ENCODE measurements around the gene CPZ. TPM values are rescaled to one million over a fixed set of nuclear protein-coding genes. Genes with fewer than 3 reads are reported as not detected.
"Not testable (repeated sequence)": the region's sequence is repeated elsewhere in the genome, so short reads cannot be mapped to it uniquely, and the experiment has no call there.

Gene CPZ
- polyA plus RNA-seq, 4 donors: 21.5 to 29.1 (median 25.0) TPM

GRCh38 chr4:8556341-8557150 lies 36.0 kb upstream of the CPZ start:
- DNase-seq (ENCODE audit: low read depth in 4 of 4, low spot score in 2 of 4): no peak

GRCh38 chr4:8557151-8558076 lies 35.2 kb upstream of the CPZ start:
- no peak for DNase-seq (ENCODE audit: low read depth in 4 of 4, low spot score in 2 of 4)

GRCh38 chr4:8558080-8558960 lies 34.2 kb upstream of the CPZ start:
- DNase-seq (ENCODE audit: low read depth in 4 of 4, low spot score in 2 of 4): no peak

- no peak for DNase-seq (ENCODE audit: low read depth in 4 of 4, low spot score in 2 of 4)
These were observed 33.6 kb upstream of the CPZ start for GRCh38 chr4:8559011-8559410.

- no peak for DNase-seq (ENCODE audit: low read depth in 4 of 4, low spot score in 2 of 4)
These were observed 32.9 kb upstream of the CPZ start for GRCh38 chr4:8559524-8560264.

- DNase-seq (ENCODE audit: low read depth in 4 of 4, low spot score in 2 of 4): no peak
These were observed 32.1 kb upstream of the CPZ start for GRCh38 chr4:8560265-8561047.

- no peak for DNase-seq (ENCODE audit: low read depth in 4 of 4, low spot score in 2 of 4)
These were observed 28.0 kb upstream of the CPZ start for GRCh38 chr4:8564595-8564994.

GRCh38 chr4:8568068-8568668 lies 24.4 kb upstream of the CPZ start:
- DNase-seq (ENCODE audit: low read depth in 4 of 4, low spot score in 2 of 4): no peak

GRCh38 chr4:8570201-8570600 lies 22.4 kb upstream of the CPZ start:
- DNase-seq (ENCODE audit: low read depth in 4 of 4, low spot score in 2 of 4): no peak

- no peak for DNase-seq (ENCODE audit: low read depth in 4 of 4, low spot score in 2 of 4)
These were observed 20.6 kb upstream of the CPZ start for GRCh38 chr4:8571702-8572685.

- DNase-seq (ENCODE audit: low read depth in 4 of 4, low spot score in 2 of 4): no peak
These were observed 19.3 kb upstream of the CPZ start for GRCh38 chr4:8573266-8573665.

- DNase-seq (ENCODE audit: low read depth in 4 of 4, low spot score in 2 of 4): no peak
These were observed 17.7 kb upstream of the CPZ start for GRCh38 chr4:8574796-8575370.

GRCh38 chr4:8575457-8575856 lies 17.1 kb upstream of the CPZ start:
- DNase-seq (ENCODE audit: low read depth in 4 of 4, low spot score in 2 of 4): no peak

- not testable (repeated sequence) for DNase-seq (ENCODE audit: low read depth in 4 of 4, low spot score in 2 of 4)
These were observed 16.0 kb upstream of the CPZ start for GRCh38 chr4:8576591-8576990.

- DNase-seq (ENCODE audit: low read depth in 4 of 4, low spot score in 2 of 4): no peak
These were observed 15.5 kb upstream of the CPZ start for GRCh38 chr4:8577046-8577445.

- no peak for DNase-seq (ENCODE audit: low read depth in 4 of 4, low spot score in 2 of 4)
These were observed 14.6 kb upstream of the CPZ start for GRCh38 chr4:8577972-8578371.

GRCh38 chr4:8578717-8579116 lies 13.8 kb upstream of the CPZ start:
- DNase-seq (ENCODE audit: low read depth in 4 of 4, low spot score in 2 of 4): no peak

Measured in left renal cortex interstitium (tissue), 4 donors.